GM12878 (cell line): ENCODE results near the gene IKZF1. TPM values are rescaled to one million over a fixed set of nuclear protein-coding genes. Genes with fewer than 3 reads are reported as not detected.

Experiments
- BCLAF1 ChIP-seq: fragments of 450-650 bp; IDR thresholded peaks from 2 replicates; pipeline ENCODE4 v1.6.1; 2017; ENCODE audit warnings: antibody characterized with exemption, mild to moderate bottlenecking, moderate library complexity
- CEBPB ChIP-seq, 2 experiments: fragments of 150-350 bp in 1 of 2; IDR thresholded peaks; 2 replicates each; pipeline ENCODE4 v1.6.1; 2012 to 2014; ENCODE audit warnings: low read depth in 2 of 2, low read length in 2 of 2, borderline replicate concordance in 1 of 2, inconsistent platforms in 1 of 2
- EED ChIP-seq: sonication (generic); IDR thresholded peaks from 2 replicates; pipeline ENCODE4 v1.6.1; 2016; ENCODE audit warnings: antibody characterized with exemption, low read depth
- FOXK2 ChIP-seq: fragments of 450-650 bp; IDR thresholded peaks from 2 replicates; pipeline ENCODE4 v1.6.1; 2017; ENCODE audit warnings: mild to moderate bottlenecking, moderate library complexity
- FOXM1 ChIP-seq: IDR thresholded peaks from 2 replicates; pipeline ENCODE4 v1.6.1; 2012; ENCODE audit warnings: low read depth, mild to moderate bottlenecking, inconsistent platforms, low read length, moderate library complexity
- GATAD2B ChIP-seq: fragments of 450-650 bp; conservative IDR thresholded peaks from 2 replicates; pipeline ENCODE4 v1.6.1; 2017; ENCODE audit warnings: low read depth, mild to moderate bottlenecking, moderate library complexity
- HCFC1 ChIP-seq: fragments of 150-350 bp; IDR thresholded peaks from 2 replicates; pipeline ENCODE4 v1.6.1; 2014; ENCODE audit warnings: low read length
- HSF1 ChIP-seq: fragments of 150-350 bp; IDR thresholded peaks from 2 replicates; pipeline ENCODE4 v1.6.1; 2014; ENCODE audit warnings: mild to moderate bottlenecking, low read depth, low read length
- IKZF1 ChIP-seq: fragments of 450-650 bp; conservative IDR thresholded peaks from 2 replicates; pipeline ENCODE4 v1.6.1; 2017; ENCODE audit warnings: antibody characterized with exemption, mild to moderate bottlenecking
- IKZF2 ChIP-seq, 2 experiments: fragments of 450-650 bp; IDR thresholded peaks; 2 replicates each; pipeline ENCODE4 v1.6.1; 2017; ENCODE audit warnings: mild to moderate bottlenecking in 2 of 2, moderate library complexity in 2 of 2
- KAT2A ChIP-seq: conservative IDR thresholded peaks from 2 replicates; pipeline ENCODE4 v1.6.1; 2011; ENCODE audit warnings: low read depth, low read length; ENCODE audit not compliant: control insufficient read depth
- LARP7 ChIP-seq: fragments of 450-650 bp; IDR thresholded peaks from 2 replicates; pipeline ENCODE4 v1.6.1; 2017; ENCODE audit warnings: mild to moderate bottlenecking
- MAX ChIP-seq: IDR thresholded peaks from 2 replicates; pipeline ENCODE4 v1.6.1; 2012; ENCODE audit warnings: low read depth, low read length, improper control_type of control experiment
- NKRF ChIP-seq: fragments of 450-650 bp; conservative IDR thresholded peaks from 2 replicates; pipeline ENCODE4 v1.6.1; 2017; ENCODE audit warnings: mild to moderate bottlenecking, moderate library complexity
- NR2C1 ChIP-seq: fragments of 450-650 bp; IDR thresholded peaks from 2 replicates; pipeline ENCODE4 v1.6.1; 2017; ENCODE audit warnings: antibody characterized with exemption, mild to moderate bottlenecking, moderate library complexity
- PAX5 ChIP-seq: IDR thresholded peaks from 2 replicates; pipeline ENCODE4 v1.6.1; 2011; ENCODE audit warnings: low read depth, low read length, borderline replicate concordance
- PML ChIP-seq: IDR thresholded peaks from 2 replicates; pipeline ENCODE4 v1.6.1; 2012; ENCODE audit warnings: low read length, inconsistent platforms
- POLR2AphosphoS5 ChIP-seq: IDR thresholded peaks from 2 replicates; pipeline ENCODE4 v1.6.1; 2011; ENCODE audit warnings: mild to moderate bottlenecking, low read length, inconsistent platforms
- RFX5 ChIP-seq: IDR thresholded peaks from 2 replicates; pipeline ENCODE4 v1.6.1; 2011; ENCODE audit warnings: low read depth, low read length, improper control_type of control experiment
- SMARCA5 ChIP-seq: fragments of 450-650 bp; IDR thresholded peaks from 2 replicates; pipeline ENCODE4 v1.6.1; 2017; ENCODE audit warnings: mild to moderate bottlenecking
- SMC3 ChIP-seq: IDR thresholded peaks from 2 replicates; pipeline ENCODE4 v1.6.1; 2011; ENCODE audit warnings: low read length, improper control_type of control experiment, borderline replicate concordance
- TAF1 ChIP-seq: IDR thresholded peaks from 2 replicates; pipeline ENCODE4 v1.6.1; 2011; ENCODE audit warnings: mild to moderate bottlenecking, low read depth, low read length, borderline replicate concordance
- TCF3 ChIP-seq: IDR thresholded peaks from 2 replicates; pipeline ENCODE4 v1.6.1; 2012; ENCODE audit warnings: low read depth, mild to moderate bottlenecking, low read length, borderline replicate concordance; ENCODE audit not compliant: insufficient read depth
- YY1 ChIP-seq: IDR thresholded peaks from 2 replicates; pipeline ENCODE4 v1.6.1; 2011; ENCODE audit warnings: low read depth, mild to moderate bottlenecking, low read length
- polyA plus RNA-seq, 11 experiments: library from polyadenylated mRNA; depleted of rRNA in 4 of 11; unstranded in 6 of 11; stranded (reverse) in 5 of 11; fragments of >200 nt; fragmentation: Nextera tagmentation in 4 of 11; fragmentation: Illumina TruSeq in 1 of 11; extraction: Ambion mirVana in 4 of 11; extraction: Trizol in 1 of 11; gene quantifications; 1 replicate in 1 of 11; 2 replicates in 10 of 11; pipeline versions ENCODE4 v1.2.1 to v1.2.3, GENCODE V29; 2011 to 2016; ENCODE audit warnings: inconsistent platforms in 2 of 11, missing spikeins in 2 of 11, low read depth in 1 of 11
- total RNA-seq, 4 experiments: library from RNA; depleted of rRNA in 3 of 4; stranded (reverse); fragments of >200 nt in 3 of 4; fragmentation: Illumina TruSeq in 1 of 4; extraction: Trizol in 1 of 4; gene quantifications; 2 replicates each; pipeline versions ENCODE4 v1.2.1 to v1.2.3, GENCODE V29; 2013 to 2021

The IKZF1 gene
- total and polyA plus RNA-seq, 10 of the 15 experiments (the other 5 are each of a cell fraction or from before 2014, with no cell fraction given) = 27.2 to 125 (median 71.6) TPM

- TF ChIP-seq NKRF (no peak), CEBPB (IDR thresholded peaks at IDR 0.05; ENCODE audit: borderline replicate concordance in 1 of 2, low read depth in 2 of 2, low read length in 2 of 2) (0 out of 4 replicates have a peak, but pooled peaks of 1 of the 2 experiments have one; percentile 2), SMARCA5 (peak; percentile 77), YY1 (peak; percentile 85), SMC3 (peak; percentile 99), GATAD2B (no peak), MAX (no peak), LARP7 (0 out of 2 replicates have a peak, but pooled peaks have one; percentile 68), PAX5 (0 out of 2 replicates have a peak, but pooled peaks have one; percentile 31), HSF1 (no peak), FOXM1 (peak; percentile 58; the same call in 1 of the 2 replicates), EED (peak; percentile 41; the same call in 1 of the 2 replicates), BCLAF1 (no peak), TAF1 (no peak), RFX5 (no peak; the same call in 1 of the 2 replicates), PML (no peak), IKZF2 (IDR thresholded peaks at IDR 0.05) (0 out of 4 replicates have a peak, but pooled peaks of 1 of the 2 experiments have one; percentile 12), NR2C1 (no peak), IKZF1 (peak; percentile 29; the same call in 1 of the 2 replicates), POLR2AphosphoS5 (no peak), HCFC1 (no peak), KAT2A (no peak), TCF3 (no peak), FOXK2 (no peak)
Measured at GRCh38 chr7:50418086-50418515, 113.6 kb downstream of the IKZF1 start (continued).
